ENCODE measurements around the gene LAMA5. TPM values are rescaled to one million over a fixed set of nuclear protein-coding genes. Genes with fewer than 3 reads are reported as not detected.

Gene LAMA5
- polyA plus RNA-seq, 2 of the 4 experiments (the other 2 are of a cell fraction): 20.4 to 196 TPM

DNA sequence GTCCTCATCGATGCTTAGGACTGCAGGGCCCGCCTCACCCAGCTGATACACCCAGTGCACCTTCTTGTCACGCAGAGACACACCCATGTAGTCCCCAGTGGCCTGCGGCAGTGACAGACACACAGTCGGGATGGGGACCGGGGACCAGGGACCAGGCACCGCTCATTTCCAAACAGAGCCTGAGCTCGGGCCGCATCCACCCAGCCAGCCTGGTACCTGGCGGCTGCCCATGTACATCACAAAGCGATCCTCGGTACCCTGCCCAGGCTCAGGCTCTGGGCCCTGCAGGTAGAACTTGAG, 52.8 kb downstream of the LAMA5 start:
- 96% methylated on average over 3 of the region's 12 CpGs for WGBS (ENCODE audit: missing lambda C conversion rate)
- ChIA-PET POLR2A (no interaction called here), CTCF (interaction anchor here (1.2 to 4.7 kb wide), 4 partner anchors 8 to 68 kb away, joined by 3 to 23 read pairs (median 4); no protein-coding TSS in a partner anchor)
- DNase-seq (ENCODE audit: low read depth in 1 of 2, low spot score in 1 of 2): no peak
- Histone ChIP-seq H3K27ac (no peak overlapping the region; a peak in 1 of 6 replicates), H3K4me1 (peaks cover 15% of the 10 kb centered on the region; the same call in 2 of the 3 replicates), H3K4me2 (no peak overlapping the region), H3K4me3 (no peak overlapping the region), H3K9me3 (peaks cover 33% of the 10 kb centered on the region)
- TF ChIP-seq HOXB5 (CRISPR knock-in tag; IDR thresholded peaks at IDR 0.05) (no peak), JUNB (IDR thresholded peaks at IDR 0.05) (no peak), MYC (IDR thresholded peaks at IDR 0.05; ENCODE audit: borderline replicate concordance, low read length) (no peak), RAD21 (conservative IDR thresholded peaks at IDR 0.05 in 1 of 2, IDR thresholded peaks at IDR 0.05 in 1 of 2) (no peak), GATA3 (IDR thresholded peaks at IDR 0.05; ENCODE audit: borderline replicate concordance) (no peak), RCOR1 (IDR thresholded peaks at IDR 0.05; ENCODE audit: low read depth, low read length) (no peak), EHF (CRISPR knock-in tag; IDR thresholded peaks at IDR 0.05) (no peak)
- no peak for FAIRE-seq
- ATAC-seq: no peak

DNA sequence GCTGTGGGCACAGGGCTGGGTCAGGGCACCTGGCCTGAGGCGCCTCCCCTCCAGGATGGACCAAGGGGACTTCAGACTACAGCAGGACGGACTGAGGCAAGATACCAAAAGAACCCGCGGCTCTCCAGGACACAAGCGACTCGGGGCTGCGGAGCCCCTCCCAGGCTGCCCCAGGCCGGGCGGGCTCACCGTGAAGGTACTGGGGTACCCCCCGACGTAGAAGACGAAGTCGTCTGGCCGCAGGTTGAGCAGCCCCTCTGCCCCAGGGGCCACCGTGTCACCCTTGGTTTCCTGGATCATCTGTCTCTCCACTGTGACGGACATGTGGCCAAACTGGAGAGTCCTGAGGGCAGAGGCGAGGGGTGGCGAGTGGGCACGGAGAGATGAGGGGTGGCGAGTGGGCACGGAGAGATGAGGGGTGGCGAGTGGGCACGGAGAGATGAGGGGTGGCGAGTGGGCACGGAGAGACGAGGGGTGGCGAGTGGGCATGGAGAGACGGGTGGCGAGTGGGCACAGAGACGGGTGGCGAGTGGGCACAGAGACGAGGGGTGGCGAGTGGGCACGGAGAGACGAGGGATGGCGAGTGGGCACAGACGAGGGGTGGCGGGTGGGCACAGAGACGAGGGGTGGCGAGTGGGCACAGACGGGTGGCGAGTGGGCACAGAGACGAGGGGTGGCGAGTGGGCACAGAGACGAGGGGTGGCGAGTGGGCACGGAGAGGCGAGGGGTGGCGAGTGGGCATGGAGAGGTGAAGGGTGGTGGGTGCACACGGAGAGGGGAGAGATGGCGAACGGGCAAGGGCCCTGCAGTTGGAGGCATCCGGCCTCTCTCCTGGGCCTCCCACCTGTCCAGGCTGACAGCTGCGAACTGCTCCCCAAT, 53.4 kb downstream of the LAMA5 start:
- ChIA-PET POLR2A (no interaction called here), CTCF (interaction anchor here (0.7 to 1.3 kb wide), 4 partner anchors 12 to 69 kb away, joined by 3 to 6 read pairs (median 3); no protein-coding TSS in a partner anchor)
- ATAC-seq: no peak
- Histone ChIP-seq H3K4me3 (no peak overlapping the region), H3K4me1 (peaks cover 20% of the 10 kb centered on the region; the same call in 2 of the 3 replicates), H3K9me3 (peaks cover 33% of the 10 kb centered on the region), H3K27ac (no peak overlapping the region), H3K4me2 (no peak overlapping the region)
- no peak for DNase-seq (ENCODE audit: low read depth in 1 of 2, low spot score in 1 of 2)
- TF ChIP-seq JUN (IDR thresholded peaks at IDR 0.05): 0 out of 5 replicates have a peak, but pooled peaks of 1 of the 2 experiments have one; percentile 13
- TF ChIP-seq KDM5A (IDR thresholded peaks at IDR 0.05): no peak
- no peak for FAIRE-seq
- 95% methylated on average over 34 of the region's 55 CpGs for WGBS (ENCODE audit: missing lambda C conversion rate)

DNA sequence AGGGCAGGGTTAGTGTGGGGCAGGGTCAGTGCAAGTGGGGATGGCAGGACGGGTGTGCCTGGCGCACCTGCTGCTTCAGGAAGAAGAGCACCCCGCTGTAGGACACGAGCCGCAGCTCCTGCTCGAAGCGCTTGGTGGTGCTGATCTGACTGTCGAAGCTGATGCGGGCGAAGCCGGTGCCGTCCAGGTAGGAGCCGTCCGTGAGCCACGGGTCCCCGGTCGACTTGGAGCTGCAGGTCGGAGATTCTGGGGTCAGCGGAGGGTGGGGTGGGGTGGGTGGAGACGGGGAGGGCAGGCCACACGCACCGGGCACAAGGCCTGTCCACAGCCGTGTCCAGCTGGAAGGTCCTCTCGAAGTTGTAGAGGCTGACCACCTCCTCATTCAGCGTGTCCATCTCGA, 54.1 kb downstream of the LAMA5 start:
- H3K9me3 ChIP-seq: peaks cover 33% of the 10 kb centered on the region
- no peak overlapping the region for H3K4me2 ChIP-seq
- ChIA-PET CTCF (interaction anchor here (0.6 to 0.7 kb wide), 2 partner anchors 69 to 135 kb away, joined by 3 to 5 read pairs; no protein-coding TSS in a partner anchor), POLR2A (no interaction called here)
- FAIRE-seq: no peak
- H3K4me1 ChIP-seq: peaks cover 26% of the 10 kb centered on the region
- no peak overlapping the region for H3K4me3 ChIP-seq
- no peak overlapping the region for H3K27ac ChIP-seq
- DNase-seq (ENCODE audit: low read depth in 1 of 2, low spot score in 1 of 2): no peak
- WGBS (ENCODE audit: missing lambda C conversion rate): 96% methylated on average over 19 of the region's 26 CpGs
- no peak for TF ChIP-seq GATA3 (IDR thresholded peaks at IDR 0.05; ENCODE audit: borderline replicate concordance)
- TF ChIP-seq JUN (IDR thresholded peaks at IDR 0.05): 0 out of 5 replicates have a peak, but pooled peaks of 1 of the 2 experiments have one; percentile 7
- TF ChIP-seq ESRRA (IDR thresholded peaks at IDR 0.05; ENCODE audit: borderline replicate concordance, low read length): no peak
- no peak for TF ChIP-seq FOSB (CRISPR knock-in tag; IDR thresholded peaks at IDR 0.05)
- TF ChIP-seq HOXB13 (CRISPR knock-in tag; IDR thresholded peaks at IDR 0.05; ENCODE audit: low read depth): no peak
- TF ChIP-seq, protein P1, sequence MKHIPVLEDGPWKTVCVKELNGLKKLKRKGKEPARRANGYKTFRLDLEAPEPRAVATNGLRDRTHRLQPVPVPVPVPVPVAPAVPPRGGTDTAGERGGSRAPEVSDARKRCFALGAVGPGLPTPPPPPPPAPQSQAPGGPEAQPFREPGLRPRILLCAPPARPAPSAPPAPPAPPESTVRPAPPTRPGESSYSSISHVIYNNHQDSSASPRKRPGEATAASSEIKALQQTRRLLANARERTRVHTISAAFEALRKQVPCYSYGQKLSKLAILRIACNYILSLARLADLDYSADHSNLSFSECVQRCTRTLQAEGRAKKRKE (CRISPR knock-in tag; IDR thresholded peaks at IDR 0.05; ENCODE audit: low read depth): no peak
- TF ChIP-seq, protein P2, sequence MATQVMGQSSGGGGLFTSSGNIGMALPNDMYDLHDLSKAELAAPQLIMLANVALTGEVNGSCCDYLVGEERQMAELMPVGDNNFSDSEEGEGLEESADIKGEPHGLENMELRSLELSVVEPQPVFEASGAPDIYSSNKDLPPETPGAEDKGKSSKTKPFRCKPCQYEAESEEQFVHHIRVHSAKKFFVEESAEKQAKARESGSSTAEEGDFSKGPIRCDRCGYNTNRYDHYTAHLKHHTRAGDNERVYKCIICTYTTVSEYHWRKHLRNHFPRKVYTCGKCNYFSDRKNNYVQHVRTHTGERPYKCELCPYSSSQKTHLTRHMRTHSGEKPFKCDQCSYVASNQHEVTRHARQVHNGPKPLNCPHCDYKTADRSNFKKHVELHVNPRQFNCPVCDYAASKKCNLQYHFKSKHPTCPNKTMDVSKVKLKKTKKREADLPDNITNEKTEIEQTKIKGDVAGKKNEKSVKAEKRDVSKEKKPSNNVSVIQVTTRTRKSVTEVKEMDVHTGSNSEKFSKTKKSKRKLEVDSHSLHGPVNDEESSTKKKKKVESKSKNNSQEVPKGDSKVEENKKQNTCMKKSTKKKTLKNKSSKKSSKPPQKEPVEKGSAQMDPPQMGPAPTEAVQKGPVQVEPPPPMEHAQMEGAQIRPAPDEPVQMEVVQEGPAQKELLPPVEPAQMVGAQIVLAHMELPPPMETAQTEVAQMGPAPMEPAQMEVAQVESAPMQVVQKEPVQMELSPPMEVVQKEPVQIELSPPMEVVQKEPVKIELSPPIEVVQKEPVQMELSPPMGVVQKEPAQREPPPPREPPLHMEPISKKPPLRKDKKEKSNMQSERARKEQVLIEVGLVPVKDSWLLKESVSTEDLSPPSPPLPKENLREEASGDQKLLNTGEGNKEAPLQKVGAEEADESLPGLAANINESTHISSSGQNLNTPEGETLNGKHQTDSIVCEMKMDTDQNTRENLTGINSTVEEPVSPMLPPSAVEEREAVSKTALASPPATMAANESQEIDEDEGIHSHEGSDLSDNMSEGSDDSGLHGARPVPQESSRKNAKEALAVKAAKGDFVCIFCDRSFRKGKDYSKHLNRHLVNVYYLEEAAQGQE (IDR thresholded peaks at IDR 0.05): no peak
- TF ChIP-seq POLR2AphosphoS2 (conservative IDR thresholded peaks at IDR 0.05; ENCODE audit: low read length): no peak
- ATAC-seq: no peak

All from A549 (cell line).